Measurements from ENCODE around the gene AP1G1.

DNA sequence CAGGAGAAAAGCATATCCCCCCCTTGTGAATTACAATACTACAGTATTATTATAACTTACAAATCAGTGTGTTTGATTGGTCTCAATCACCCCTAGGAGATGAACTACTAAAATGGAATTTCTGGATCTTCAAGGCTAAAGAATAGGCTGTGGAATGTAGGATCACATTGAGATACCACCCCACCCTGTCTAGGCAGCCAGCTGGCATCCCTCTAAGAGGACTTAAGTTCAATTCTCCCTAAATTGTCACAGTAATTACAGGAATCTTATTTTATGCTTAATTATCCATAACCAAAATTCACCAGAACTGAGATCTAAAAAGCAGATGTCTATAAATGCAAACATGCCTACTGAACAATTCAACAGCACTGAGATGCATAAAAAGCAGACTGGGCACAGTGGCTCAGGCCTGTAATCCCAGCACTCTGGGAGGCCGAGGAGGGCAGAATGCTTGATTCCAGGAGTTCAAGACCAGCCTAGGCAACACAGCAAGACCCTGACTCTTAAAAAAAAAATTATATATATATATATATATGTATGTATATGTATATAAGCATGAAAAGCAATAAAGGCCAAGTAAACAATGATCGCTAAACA, 12.0 kb downstream of the AP1G1 start:
- TF ChIP-seq, protein P1, sequence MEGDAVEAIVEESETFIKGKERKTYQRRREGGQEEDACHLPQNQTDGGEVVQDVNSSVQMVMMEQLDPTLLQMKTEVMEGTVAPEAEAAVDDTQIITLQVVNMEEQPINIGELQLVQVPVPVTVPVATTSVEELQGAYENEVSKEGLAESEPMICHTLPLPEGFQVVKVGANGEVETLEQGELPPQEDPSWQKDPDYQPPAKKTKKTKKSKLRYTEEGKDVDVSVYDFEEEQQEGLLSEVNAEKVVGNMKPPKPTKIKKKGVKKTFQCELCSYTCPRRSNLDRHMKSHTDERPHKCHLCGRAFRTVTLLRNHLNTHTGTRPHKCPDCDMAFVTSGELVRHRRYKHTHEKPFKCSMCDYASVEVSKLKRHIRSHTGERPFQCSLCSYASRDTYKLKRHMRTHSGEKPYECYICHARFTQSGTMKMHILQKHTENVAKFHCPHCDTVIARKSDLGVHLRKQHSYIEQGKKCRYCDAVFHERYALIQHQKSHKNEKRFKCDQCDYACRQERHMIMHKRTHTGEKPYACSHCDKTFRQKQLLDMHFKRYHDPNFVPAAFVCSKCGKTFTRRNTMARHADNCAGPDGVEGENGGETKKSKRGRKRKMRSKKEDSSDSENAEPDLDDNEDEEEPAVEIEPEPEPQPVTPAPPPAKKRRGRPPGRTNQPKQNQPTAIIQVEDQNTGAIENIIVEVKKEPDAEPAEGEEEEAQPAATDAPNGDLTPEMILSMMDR (IDR thresholded peaks at IDR 0.05): no peak
- no peak for TF ChIP-seq ZFX (IDR thresholded peaks at IDR 0.05; ENCODE audit: borderline replicate concordance)
